Cerebellar nuclear complex (tissue), 1 donor: ENCODE results near the gene IL16.
A peak's percentile ranks its signal among the peaks of the same experiment; 100 is the strongest.
"Not testable (repeated sequence)": the region's sequence is repeated elsewhere in the genome, so short reads cannot be mapped to it uniquely, and the experiment has no call there.

Source experiments
- DNase-seq, 2 experiments: peaks; one replicate each; lab custom pipeline; 2025; lab: John Stamatoyannopoulos, UW

IL16 gene

GRCh38 chr15:81338170-81339007 lies 141.7 kb downstream of the IL16 start:
- DNase-seq = no peak

GRCh38 chr15:81339321-81339720 lies 142.6 kb downstream of the IL16 start:
- DNase-seq = no peak

- no peak for DNase-seq
These were observed 143.2 kb downstream of the IL16 start for GRCh38 chr15:81339851-81340250.

- no peak for DNase-seq
These were observed 144.7 kb downstream of the IL16 start for GRCh38 chr15:81341351-81341750.

GRCh38 chr15:81343371-81343770 lies 146.7 kb downstream of the IL16 start:
- no peak for DNase-seq

GRCh38 chr15:81346611-81347010 lies 149.9 kb downstream of the IL16 start:
- no peak for DNase-seq

- no peak for DNase-seq
These were observed 151.2 kb downstream of the IL16 start for GRCh38 chr15:81347910-81348309.

GRCh38 chr15:81348691-81349090 lies 152.0 kb downstream of the IL16 start:
- not testable (repeated sequence) for DNase-seq

GRCh38 chr15:81349271-81349670 lies 152.6 kb downstream of the IL16 start:
- DNase-seq = no peak

GRCh38 chr15:81351651-81352050 lies 155.0 kb downstream of the IL16 start:
- peak; percentile 85 to 88 for DNase-seq

GRCh38 chr15:81356252-81356651 lies 159.6 kb downstream of the IL16 start:
- no peak for DNase-seq

- DNase-seq = no peak
These were observed 160.6 kb downstream of the IL16 start for GRCh38 chr15:81357180-81357686.

GRCh38 chr15:81358248-81358647 lies 161.6 kb downstream of the IL16 start:
- DNase-seq = no peak

- DNase-seq = no peak
These were observed 163.8 kb downstream of the IL16 start for GRCh38 chr15:81360491-81360890.

GRCh38 chr15:81361891-81362290 lies 165.2 kb downstream of the IL16 start:
- no peak for DNase-seq

- no peak for DNase-seq
These were observed 166.1 kb downstream of the IL16 start for GRCh38 chr15:81362790-81363189.

GRCh38 chr15:81363276-81363675 lies 166.6 kb downstream of the IL16 start:
- no peak for DNase-seq
